GM12891 (cell line): Measurements from ENCODE around the gene TNKS1BP1.

Experiments
- PAX5 ChIP-seq: IDR thresholded peaks from 2 replicates; pipeline ENCODE4 v1.6.1; 2011; ENCODE audit warnings: low read length, moderate library complexity, mild to moderate bottlenecking; ENCODE audit not compliant: insufficient read depth, severe bottlenecking
- POLR2A ChIP-seq: IDR thresholded peaks from 2 replicates; pipeline ENCODE4 v1.6.1; 2011; ENCODE audit warnings: low read depth, low read length, control low read depth
- POLR2AphosphoS5 ChIP-seq: IDR thresholded peaks from 2 replicates; pipeline ENCODE4 v1.6.1; 2011; ENCODE audit warnings: low read depth, low read length, control low read depth
- POU2F2 ChIP-seq: IDR thresholded peaks from 2 replicates; pipeline ENCODE4 v1.6.1; 2011; ENCODE audit warnings: low read depth, mild to moderate bottlenecking, control low read depth, low read length, moderate library complexity
- SPI1 ChIP-seq: IDR thresholded peaks from 2 replicates; pipeline ENCODE4 v1.6.1; 2011; ENCODE audit warnings: low read depth, low read length, control low read depth
- TAF1 ChIP-seq: IDR thresholded peaks from 2 replicates; pipeline ENCODE4 v1.6.1; 2011; ENCODE audit warnings: low read depth, low read length, control low read depth

DNA sequence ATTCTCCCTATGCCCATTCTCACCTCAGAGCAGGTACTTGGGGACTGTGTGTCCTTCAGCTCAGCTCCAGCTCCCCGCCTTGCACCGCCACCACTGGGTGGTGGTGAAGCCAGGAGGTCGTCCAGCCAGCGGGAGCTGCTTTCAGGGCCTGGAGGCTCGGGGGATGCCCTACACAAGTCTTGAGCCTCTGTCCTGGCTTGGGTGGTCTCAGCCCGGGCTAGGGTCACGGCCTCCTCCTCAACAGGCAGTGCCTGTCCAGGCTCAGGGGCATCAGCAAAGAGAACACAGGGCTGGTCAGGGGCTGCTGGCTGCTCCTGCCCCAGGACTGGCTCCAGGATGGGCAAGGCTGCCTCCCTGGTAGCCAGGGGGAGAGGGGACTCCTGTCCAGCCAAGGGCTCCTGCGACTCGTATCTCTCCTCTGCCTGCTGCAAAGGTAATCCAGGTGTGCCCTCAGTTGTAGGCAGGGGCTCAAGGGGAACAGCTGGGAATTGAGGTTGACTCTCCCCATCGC, 12.2 kb downstream of the TNKS1BP1 start:
- no peak for TF ChIP-seq POLR2A
- no peak for TF ChIP-seq SPI1
- TF ChIP-seq POLR2AphosphoS5 = no peak; the same call in 1 of the 2 replicates
- no peak for TF ChIP-seq TAF1
- no peak for TF ChIP-seq POU2F2
- no peak for TF ChIP-seq PAX5
